COLO668 (cell line): ENCODE data around the gene C3AR1.

Experiments used
- DNase-seq: peaks from one replicate; lab custom pipeline; 2025; ENCODE audit not compliant: unreplicated experiment; lab: John Stamatoyannopoulos, UW

C3AR1 gene

GRCh38 chr12:8058506-8058905, 7.7 kb downstream of the C3AR1 start:
- DNase-seq: no peak

GRCh38 chr12:8057839-8058238, 8.3 kb downstream of the C3AR1 start:
- no peak for DNase-seq

- DNase-seq: no peak
Observed at GRCh38 chr12:8057306-8057705, 8.9 kb downstream of the C3AR1 start.

GRCh38 chr12:8054816-8055215, 11.3 kb downstream of the C3AR1 start:
- no peak for DNase-seq

GRCh38 chr12:8052679-8053078, 13.5 kb downstream of the C3AR1 start:
- no peak for DNase-seq

- DNase-seq: no peak
Observed at GRCh38 chr12:8050600-8051250, 15.4 kb downstream of the C3AR1 start.

- DNase-seq: no peak
Observed at GRCh38 chr12:8048906-8049305, 17.3 kb downstream of the C3AR1 start.

GRCh38 chr12:8047842-8048241, 18.3 kb downstream of the C3AR1 start:
- no peak for DNase-seq

GRCh38 chr12:8045952-8046944, 19.9 kb downstream of the C3AR1 start:
- DNase-seq: peak; percentile 51

- DNase-seq: no peak
Observed at GRCh38 chr12:8040791-8041190, 25.4 kb downstream of the C3AR1 start.

- peak; percentile 76 for DNase-seq
Observed at GRCh38 chr12:8038659-8039114, 27.5 kb downstream of the C3AR1 start.

GRCh38 chr12:8037947-8038346, 28.2 kb downstream of the C3AR1 start:
- no peak for DNase-seq

- no peak for DNase-seq
Observed at GRCh38 chr12:8037046-8037663, 29.0 kb downstream of the C3AR1 start.

GRCh38 chr12:8036346-8036745, 29.8 kb downstream of the C3AR1 start:
- DNase-seq: no peak

- no peak for DNase-seq
Observed at GRCh38 chr12:8035440-8036010, 30.6 kb downstream of the C3AR1 start.

- DNase-seq: no peak
Observed at GRCh38 chr12:8034802-8035201, 31.4 kb downstream of the C3AR1 start.

- peak; percentile 20 for DNase-seq
Observed at GRCh38 chr12:8033153-8034044, 32.8 kb downstream of the C3AR1 start.

GRCh38 chr12:8032242-8033152, 33.7 kb downstream of the C3AR1 start, which contains the start of gene FOXJ2:
Gene FOXJ2, plus strand, starts transcription at chr12:8032716. Its CDS starts 7,117 bp downstream, at chr12:8039833.
- peak; percentile 75 for DNase-seq

- no peak for DNase-seq
Observed at GRCh38 chr12:8031872-8032241, 34.3 kb downstream of the C3AR1 start.
